ENCODE results near the gene CDK14.

DNA sequence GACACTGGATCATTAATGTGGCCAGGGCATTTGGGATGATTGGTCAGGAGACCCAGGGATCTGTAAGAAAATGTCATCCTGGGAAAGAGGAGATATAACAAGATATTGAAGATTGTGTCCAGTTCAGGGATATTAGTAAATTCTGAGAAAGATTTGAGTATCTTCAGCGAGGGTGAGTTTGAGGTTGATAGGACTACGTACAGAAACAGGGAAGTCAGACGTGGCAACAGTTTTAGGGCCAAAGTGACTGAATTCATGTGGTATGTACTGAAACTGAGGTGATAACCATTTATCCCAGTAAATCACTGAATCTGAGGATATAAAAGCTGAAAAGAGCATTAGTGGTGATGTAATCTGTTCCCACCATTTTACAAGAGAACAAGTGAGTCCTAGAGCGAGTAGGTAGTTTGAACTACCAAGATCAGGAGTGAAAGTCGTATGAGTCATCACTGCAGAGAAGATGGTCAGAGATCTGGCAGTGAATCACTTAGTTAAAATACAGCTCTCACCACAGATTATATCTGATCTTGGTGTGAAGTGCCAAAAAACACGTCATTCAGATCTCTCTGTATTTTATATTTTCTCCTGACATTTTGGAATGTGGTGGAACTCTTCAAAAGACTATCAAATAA is 220.5 kb downstream of the CDK14 start:
- TF ChIP-seq, protein P1, sequence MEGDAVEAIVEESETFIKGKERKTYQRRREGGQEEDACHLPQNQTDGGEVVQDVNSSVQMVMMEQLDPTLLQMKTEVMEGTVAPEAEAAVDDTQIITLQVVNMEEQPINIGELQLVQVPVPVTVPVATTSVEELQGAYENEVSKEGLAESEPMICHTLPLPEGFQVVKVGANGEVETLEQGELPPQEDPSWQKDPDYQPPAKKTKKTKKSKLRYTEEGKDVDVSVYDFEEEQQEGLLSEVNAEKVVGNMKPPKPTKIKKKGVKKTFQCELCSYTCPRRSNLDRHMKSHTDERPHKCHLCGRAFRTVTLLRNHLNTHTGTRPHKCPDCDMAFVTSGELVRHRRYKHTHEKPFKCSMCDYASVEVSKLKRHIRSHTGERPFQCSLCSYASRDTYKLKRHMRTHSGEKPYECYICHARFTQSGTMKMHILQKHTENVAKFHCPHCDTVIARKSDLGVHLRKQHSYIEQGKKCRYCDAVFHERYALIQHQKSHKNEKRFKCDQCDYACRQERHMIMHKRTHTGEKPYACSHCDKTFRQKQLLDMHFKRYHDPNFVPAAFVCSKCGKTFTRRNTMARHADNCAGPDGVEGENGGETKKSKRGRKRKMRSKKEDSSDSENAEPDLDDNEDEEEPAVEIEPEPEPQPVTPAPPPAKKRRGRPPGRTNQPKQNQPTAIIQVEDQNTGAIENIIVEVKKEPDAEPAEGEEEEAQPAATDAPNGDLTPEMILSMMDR (IDR thresholded peaks at IDR 0.05): no peak
- no peak for TF ChIP-seq POLR2A (IDR thresholded peaks at IDR 0.05)
